HG03460 (cell line): ENCODE results near the gene FNIP2.
"Not testable (repeated sequence)": the region's sequence is repeated elsewhere in the genome, so short reads cannot be mapped to it uniquely, and the experiment has no call there.

ENCODE experiments used
- ATAC-seq: cut with Tn5 transposase; IDR thresholded peaks from one replicate; pipeline ENCODE4 v1.9.1; 2021; ENCODE audit not compliant: unreplicated experiment

FNIP2 gene

DNA sequence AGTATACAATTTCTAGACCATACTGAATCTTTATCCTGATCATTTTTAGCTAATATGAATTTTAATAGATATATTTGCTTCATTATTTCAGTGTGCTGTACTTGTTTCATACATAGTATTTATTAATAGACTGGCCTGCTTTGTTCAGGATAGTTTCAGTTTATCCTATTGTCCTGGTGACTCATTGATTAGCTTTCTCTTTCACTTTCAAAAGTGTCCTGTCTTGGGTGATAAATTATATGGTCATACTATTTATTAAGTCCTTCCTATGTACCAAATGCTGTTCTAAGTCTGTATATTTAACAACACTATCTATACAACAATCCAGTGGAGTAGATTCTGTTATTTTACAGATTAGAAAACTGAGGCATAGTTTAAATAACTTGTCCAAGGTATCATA lies 180.3 kb downstream of the FNIP2 start:
- ATAC-seq, result peak; percentile 74

- not testable (repeated sequence) for ATAC-seq
Measured at GRCh38 chr4:158952221-158952774, 183.5 kb downstream of the FNIP2 start.

DNA sequence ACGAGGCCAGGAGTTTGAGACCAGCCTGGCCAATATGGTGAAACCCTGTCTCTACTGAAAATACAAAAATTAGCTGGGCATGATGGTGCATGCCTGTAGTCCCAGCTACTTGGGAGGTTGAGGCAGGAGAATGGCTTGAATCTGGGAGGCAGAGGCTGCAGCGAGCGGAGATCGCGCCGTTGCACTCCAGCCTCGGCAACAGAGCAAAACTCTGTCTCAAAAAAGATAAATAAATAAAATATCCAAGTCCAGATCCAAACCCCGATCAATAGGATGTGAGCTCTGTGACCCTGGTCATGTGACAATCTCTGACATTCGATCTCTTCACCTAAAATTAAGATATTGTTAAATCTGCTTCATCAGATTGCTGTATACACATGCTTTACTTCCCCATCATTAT lies 187.5 kb downstream of the FNIP2 start:
- not testable (repeated sequence) for ATAC-seq

- not testable (repeated sequence) for ATAC-seq
Measured at GRCh38 chr4:158956918-158957317, 188.1 kb downstream of the FNIP2 start.
